HEK293 (cell line): ENCODE data around the gene ZSCAN25.

Source experiments
- CTCF ChIA-PET: fragments of 350-600 bp; formaldehyde crosslinking; extraction: SDS; loops from one replicate; lab custom pipeline; 2021; ENCODE audit warnings: antibody characterized with exemption; lab: Yijun Ruan, JAX
- POLR2A ChIA-PET: fragments of 300-600 bp; formaldehyde crosslinking; extraction: SDS; loops from one replicate; lab custom pipeline; 2020; ENCODE audit warnings: antibody characterized with exemption, inconsistent platforms; lab: Yijun Ruan, JAX
- H3K27ac ChIP-seq: fragments of 200-500 bp; sonication (Bioruptor generic); 2 replicates; pipeline ENCODE4 v1.5.1; 2014; ENCODE audit warnings: low read depth, low read length, control low read depth, inconsistent platforms; ENCODE audit errors: extremely low read depth
- H3K36me3 ChIP-seq, 2 experiments: fragments of 200-500 bp in 1 of 2; sonication (Bioruptor generic) in 1 of 2; 1 replicate in 1 of 2; 2 replicates in 1 of 2; pipeline ENCODE4 v1.5.1; 2014 to 2017; ENCODE audit warnings: inconsistent platforms in 2 of 2, low read length in 2 of 2; ENCODE audit not compliant: control insufficient read depth in 2 of 2, insufficient read depth in 1 of 2
- H3K4me1 ChIP-seq: fragments of 200-500 bp; sonication (Bioruptor generic); 2 replicates; pipeline ENCODE4 v1.5.1; 2014; ENCODE audit warnings: mild to moderate bottlenecking, low read length, inconsistent platforms; ENCODE audit not compliant: control insufficient read depth, insufficient read depth
- H3K4me3 ChIP-seq: 2 replicates; pipeline ENCODE4 v1.5.1; 2011; ENCODE audit warnings: low read depth, mild to moderate bottlenecking, control low read depth, low read length, moderate library complexity
- H3K9me3 ChIP-seq: fragments of 200-500 bp; sonication (Bioruptor generic); 2 replicates; pipeline ENCODE4 v1.5.1; 2014; ENCODE audit warnings: low read depth, low read length, inconsistent platforms; ENCODE audit not compliant: control insufficient read depth, insufficient read depth
- GLI4 ChIP-seq: fragments of 450-650 bp; formaldehyde crosslinking; IDR thresholded peaks from 2 replicates; pipeline ENCODE4 v1.5.1; 2016; ENCODE audit warnings: missing biosample characterization, missing genetic modification characterization
- GLIS2 ChIP-seq: fragments of 450-650 bp; formaldehyde crosslinking; IDR thresholded peaks from 2 replicates; pipeline ENCODE4 v1.5.1; 2016; ENCODE audit warnings: missing biosample characterization, missing genetic modification characterization
- IKZF3 ChIP-seq: fragments of 450-650 bp; IDR thresholded peaks from 2 replicates; pipeline ENCODE4 v1.5.0; 2018; ENCODE audit warnings: missing biosample characterization, mild to moderate bottlenecking, missing genetic modification characterization, moderate library complexity
- KLF17 ChIP-seq: fragments of 450-650 bp; formaldehyde crosslinking; IDR thresholded peaks from 2 replicates; pipeline ENCODE4 v1.5.1; 2016; ENCODE audit warnings: missing biosample characterization, missing genetic modification characterization
- MZF1 ChIP-seq: fragments of 450-650 bp; formaldehyde crosslinking; IDR thresholded peaks from 2 replicates; pipeline ENCODE4 v1.5.1; 2017; ENCODE audit warnings: missing biosample characterization, missing genetic modification characterization, borderline replicate concordance
- PRDM10 ChIP-seq: fragments of 450-650 bp; formaldehyde crosslinking; IDR thresholded peaks from 2 replicates; pipeline ENCODE4 v1.5.1; 2016; ENCODE audit warnings: missing biosample characterization, missing genetic modification characterization
- SP3 ChIP-seq: fragments of 450-650 bp; formaldehyde crosslinking; IDR thresholded peaks from 2 replicates; pipeline ENCODE4 v1.5.1; 2016; ENCODE audit warnings: missing biosample characterization, missing genetic modification characterization
- SP7 ChIP-seq: fragments of 450-650 bp; formaldehyde crosslinking; IDR thresholded peaks from 2 replicates; pipeline ENCODE4 v1.5.1; 2016; ENCODE audit warnings: missing biosample characterization, missing genetic modification characterization
- ZBTB17 ChIP-seq: fragments of 450-650 bp; formaldehyde crosslinking; IDR thresholded peaks from 2 replicates; pipeline ENCODE4 v1.5.1; 2016; ENCODE audit warnings: missing biosample characterization, missing genetic modification characterization
- ZBTB48 ChIP-seq: fragments of 450-650 bp; formaldehyde crosslinking; IDR thresholded peaks from 2 replicates; pipeline ENCODE4 v1.5.1; 2016; ENCODE audit warnings: missing biosample characterization, missing genetic modification characterization
- ZIC2 ChIP-seq: fragments of 450-650 bp; formaldehyde crosslinking; IDR thresholded peaks from 2 replicates; pipeline ENCODE4 v1.5.1; 2016; ENCODE audit warnings: missing biosample characterization, missing genetic modification characterization
- ZNF10 ChIP-seq: fragments of 450-650 bp; formaldehyde crosslinking; IDR thresholded peaks from 2 replicates; pipeline ENCODE4 v1.5.1; 2017; ENCODE audit warnings: missing biosample characterization, missing genetic modification characterization
- ZNF121 ChIP-seq: fragments of 450-650 bp; formaldehyde crosslinking; IDR thresholded peaks from 2 replicates; pipeline ENCODE4 v1.5.1; 2016; ENCODE audit warnings: missing biosample characterization, missing genetic modification characterization
- ZNF132 ChIP-seq: fragments of 450-650 bp; formaldehyde crosslinking; IDR thresholded peaks from 2 replicates; pipeline ENCODE4 v1.5.1; 2017; ENCODE audit warnings: missing biosample characterization, missing genetic modification characterization, borderline replicate concordance
- ZNF16 ChIP-seq: fragments of 450-650 bp; formaldehyde crosslinking; IDR thresholded peaks from 2 replicates; pipeline ENCODE4 v1.5.1; 2016; ENCODE audit warnings: low read depth, missing biosample characterization, missing genetic modification characterization
- ZNF18 ChIP-seq: fragments of 450-650 bp; formaldehyde crosslinking; IDR thresholded peaks from 2 replicates; pipeline ENCODE4 v1.5.1; 2016; ENCODE audit warnings: missing biosample characterization, missing genetic modification characterization
- ZNF202 ChIP-seq: fragments of 450-650 bp; formaldehyde crosslinking; IDR thresholded peaks from 2 replicates; pipeline ENCODE4 v1.5.1; 2016; ENCODE audit warnings: missing biosample characterization, missing genetic modification characterization, borderline replicate concordance
- ZNF366 ChIP-seq: fragments of 450-650 bp; formaldehyde crosslinking; conservative IDR thresholded peaks from 2 replicates; pipeline ENCODE4 v1.5.1; 2016; ENCODE audit warnings: missing biosample characterization, missing genetic modification characterization
- ZNF518A ChIP-seq: fragments of 450-650 bp; formaldehyde crosslinking; conservative IDR thresholded peaks from 2 replicates; pipeline ENCODE4 v1.5.1; 2016; ENCODE audit warnings: low read depth, missing biosample characterization, missing genetic modification characterization
- ZNF660 ChIP-seq: fragments of 450-650 bp; IDR thresholded peaks from 2 replicates; pipeline ENCODE4 v1.5.1; 2018; ENCODE audit warnings: missing biosample characterization, mild to moderate bottlenecking, missing genetic modification characterization
- ZNF677 ChIP-seq: fragments of 450-650 bp; IDR thresholded peaks from 2 replicates; pipeline ENCODE4 v1.5.0; 2018; ENCODE audit warnings: missing biosample characterization, mild to moderate bottlenecking, missing genetic modification characterization, moderate library complexity
- ZNF747 ChIP-seq: fragments of 450-650 bp; formaldehyde crosslinking; IDR thresholded peaks from 2 replicates; pipeline ENCODE4 v1.5.1; 2016; ENCODE audit warnings: missing biosample characterization, missing genetic modification characterization
- ZNF76 ChIP-seq: fragments of 450-650 bp; formaldehyde crosslinking; IDR thresholded peaks from 2 replicates; pipeline ENCODE4; 2016; ENCODE audit warnings: low read depth, missing biosample characterization, missing genetic modification characterization, borderline replicate concordance
- ZNF785 ChIP-seq: fragments of 450-650 bp; formaldehyde crosslinking; IDR thresholded peaks from 2 replicates; pipeline ENCODE4 v1.5.1; 2016; ENCODE audit warnings: missing biosample characterization, missing genetic modification characterization
- ZNF843 ChIP-seq: fragments of 450-650 bp; formaldehyde crosslinking; IDR thresholded peaks from 2 replicates; pipeline ENCODE4 v1.5.1; 2016; ENCODE audit warnings: missing biosample characterization, missing genetic modification characterization

Gene ZSCAN25

GRCh38 chr7:99677013-99677647 is 60.4 kb downstream of the ZSCAN25 start (continued):
- TF ChIP-seq ZNF18 (tag by site-specific recombination): no peak
- TF ChIP-seq ZNF843: no peak
- TF ChIP-seq ZNF10: no peak
- no peak for TF ChIP-seq ZNF785
- no peak for TF ChIP-seq GLI4 (tag by site-specific recombination)

- peaks cover 5% of the 10 kb centered on the region for H3K4me1 ChIP-seq
Measured at GRCh38 chr7:99677648-99678045, 60.9 kb downstream of the ZSCAN25 start.

GRCh38 chr7:99679032-99679399 is 62.3 kb downstream of the ZSCAN25 start:
- ChIA-PET POLR2A (interaction anchor here (0.6 kb wide), 1 partner anchor 345 kb away, joined by 3 read pairs; no protein-coding TSS in a partner anchor), CTCF (no interaction called here)
- no peak overlapping the region for H3K4me3 ChIP-seq
- H3K9me3 ChIP-seq: no peaks in the 10 kb centered on the region
- H3K27ac ChIP-seq: no peak overlapping the region
- peaks cover 0 to 12% of the 10 kb centered on the region in 2 experiments; a peak in 1 of 3 replicates for H3K36me3 ChIP-seq
- H3K4me1 ChIP-seq: peaks cover 5% of the 10 kb centered on the region
- TF ChIP-seq KLF17 (tag by site-specific recombination) (peak; percentile 62; the same call in 1 of the 2 replicates), ZNF366 (tag by site-specific recombination) (peak; percentile 47; the same call in 1 of the 2 replicates), MZF1 (tag by site-specific recombination) (peak; percentile 87), ZNF121 (tag by site-specific recombination) (no peak), GLIS2 (peak; percentile 43; the same call in 1 of the 2 replicates), ZBTB48 (tag by site-specific recombination) (no peak), ZNF518A (tag by site-specific recombination) (peak; percentile 55), PRDM10 (tag by site-specific recombination) (peak; percentile 82), SP7 (tag by site-specific recombination) (peak; percentile 47; the same call in 1 of the 2 replicates), ZBTB17 (tag by site-specific recombination) (peak; percentile 71), IKZF3 (tag by site-specific recombination) (0 out of 2 replicates have a peak, but pooled peaks have one; percentile 16), SP3 (tag by site-specific recombination) (peak; percentile 44; the same call in 1 of the 2 replicates), ZNF76 (no peak), ZNF660 (0 out of 2 replicates have a peak, but pooled peaks have one; percentile 29), ZIC2 (tag by site-specific recombination) (peak; percentile 53; the same call in 1 of the 2 replicates), ZNF747 (no peak)

More at GRCh38 chr7:99677648-99678045, 60.9 kb downstream of the ZSCAN25 start:
- TF ChIP-seq ZNF16 (tag by site-specific recombination) (no peak), ZNF785 (no peak), ZNF677 (tag by site-specific recombination) (no peak), ZNF132 (no peak), ZNF202 (tag by site-specific recombination) (no peak)
- Histone ChIP-seq H3K36me3 (peaks cover 0 to 23% of the 10 kb centered on the region in 2 experiments; a peak in 1 of 3 replicates), H3K4me3 (no peak overlapping the region), H3K9me3 (no peaks in the 10 kb centered on the region), H3K27ac (no peak overlapping the region)
- ChIA-PET POLR2A (no interaction called here), CTCF (no interaction called here)
